PC-3 (cell line): ENCODE data around the gene OXGR1.

Experiments used
- EZH2 ChIP-seq: fragments of 300-600 bp; sonication (generic); IDR thresholded peaks from one replicate; pipeline ENCODE4 v1.6.1; 2017; ENCODE audit warnings: antibody characterized with exemption, mild to moderate bottlenecking, low read length; ENCODE audit not compliant: unreplicated experiment
- EZH2phosphoT487 ChIP-seq: fragments of 300-600 bp; sonication (generic); IDR thresholded peaks from 2 replicates; pipeline ENCODE4 v1.6.1; 2018; ENCODE audit warnings: mild to moderate bottlenecking, antibody characterized with exemption, low read length, borderline replicate concordance
- TF ChIP-seq, protein P1 (sequence below): fragments of 300-600 bp; sonication (generic); conservative IDR thresholded peaks from 2 replicates; pipeline ENCODE4 v1.5.1; 2017; ENCODE audit warnings: antibody characterized with exemption, low read depth, mild to moderate bottlenecking, low read length

DNA sequence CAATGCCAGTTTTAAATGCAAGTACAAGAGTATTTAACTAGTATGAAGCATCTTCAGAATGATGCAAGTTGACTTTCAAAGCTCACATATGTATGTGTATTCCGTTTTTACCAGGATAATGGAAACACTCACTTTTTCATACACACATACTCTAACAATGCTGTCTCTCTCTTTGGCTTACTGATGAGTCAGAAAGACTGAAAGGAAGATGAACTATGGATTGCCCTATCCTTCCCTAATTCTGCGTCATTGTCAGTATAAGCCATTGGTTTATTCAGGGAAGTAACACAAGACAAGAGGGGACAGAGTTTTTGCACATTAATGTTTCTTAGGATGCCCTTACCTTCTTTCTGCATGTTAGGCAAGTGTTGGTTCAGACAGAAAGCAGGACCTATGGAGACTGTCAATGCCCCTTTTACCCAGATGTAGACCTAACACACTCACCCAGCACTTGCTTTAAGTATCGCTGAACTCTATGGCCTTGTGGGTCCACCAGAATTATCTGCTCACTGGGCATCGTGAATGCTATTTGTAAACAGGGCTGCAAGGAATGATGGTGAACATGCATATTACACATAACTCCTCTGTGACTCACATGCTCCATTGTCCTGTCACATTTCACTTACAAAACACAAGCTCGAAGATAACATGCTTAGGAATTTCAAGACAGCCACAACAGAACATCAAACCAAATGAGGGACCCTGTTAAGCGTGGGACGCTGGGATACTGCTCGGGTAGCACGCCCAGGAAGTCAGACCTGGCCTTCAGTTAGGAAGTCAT lies 10.0 kb upstream of the OXGR1 start:
- TF ChIP-seq EZH2 (no peak), EZH2phosphoT487 (no peak)
- TF ChIP-seq, protein P1, sequence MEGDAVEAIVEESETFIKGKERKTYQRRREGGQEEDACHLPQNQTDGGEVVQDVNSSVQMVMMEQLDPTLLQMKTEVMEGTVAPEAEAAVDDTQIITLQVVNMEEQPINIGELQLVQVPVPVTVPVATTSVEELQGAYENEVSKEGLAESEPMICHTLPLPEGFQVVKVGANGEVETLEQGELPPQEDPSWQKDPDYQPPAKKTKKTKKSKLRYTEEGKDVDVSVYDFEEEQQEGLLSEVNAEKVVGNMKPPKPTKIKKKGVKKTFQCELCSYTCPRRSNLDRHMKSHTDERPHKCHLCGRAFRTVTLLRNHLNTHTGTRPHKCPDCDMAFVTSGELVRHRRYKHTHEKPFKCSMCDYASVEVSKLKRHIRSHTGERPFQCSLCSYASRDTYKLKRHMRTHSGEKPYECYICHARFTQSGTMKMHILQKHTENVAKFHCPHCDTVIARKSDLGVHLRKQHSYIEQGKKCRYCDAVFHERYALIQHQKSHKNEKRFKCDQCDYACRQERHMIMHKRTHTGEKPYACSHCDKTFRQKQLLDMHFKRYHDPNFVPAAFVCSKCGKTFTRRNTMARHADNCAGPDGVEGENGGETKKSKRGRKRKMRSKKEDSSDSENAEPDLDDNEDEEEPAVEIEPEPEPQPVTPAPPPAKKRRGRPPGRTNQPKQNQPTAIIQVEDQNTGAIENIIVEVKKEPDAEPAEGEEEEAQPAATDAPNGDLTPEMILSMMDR, result no peak
